Measurements from ENCODE around the gene PCSK9.
"Not testable (repeated sequence)": the region's sequence is repeated elsewhere in the genome, so short reads cannot be mapped to it uniquely, and the experiment has no call there.

The PCSK9 gene

GRCh38 chr1:55015123-55015522, 24.2 kb upstream of the PCSK9 start:
- ChIA-PET POLR2A (no interaction called here), CTCF (interaction anchor here (2.0 to 17.8 kb wide), 2 partner anchors 8 to 69 kb away, joined by 17 to 656 read pairs; no protein-coding TSS in a partner anchor)
- H3K4me3 ChIP-seq (ENCODE audit: low read depth, low read length) = no peak overlapping the region
- TF ChIP-seq CTCF (IDR thresholded peaks at IDR 0.05; ENCODE audit: insufficient read depth, low read length, missing control alignments) = no peak
- DNase-seq (ENCODE audit: low read depth, low spot score) = no peak

- ChIA-PET POLR2A (no interaction called here), CTCF (interaction anchor here (0.8 to 17.8 kb wide), 7 partner anchors 9 to 69 kb away, joined by 3 to 656 read pairs (median 4); no protein-coding TSS in a partner anchor)
- H3K4me3 ChIP-seq (ENCODE audit: low read depth, low read length) = no peak overlapping the region
- no peak for TF ChIP-seq CTCF (IDR thresholded peaks at IDR 0.05; ENCODE audit: insufficient read depth, low read length, missing control alignments)
- no peak for DNase-seq (ENCODE audit: low read depth, low spot score)
These were observed 23.4 kb upstream of the PCSK9 start for GRCh38 chr1:55015731-55016620.

GRCh38 chr1:55018395-55018794, 21.0 kb upstream of the PCSK9 start:
- no peak for TF ChIP-seq CTCF (IDR thresholded peaks at IDR 0.05; ENCODE audit: insufficient read depth, low read length, missing control alignments)
- H3K4me3 ChIP-seq (ENCODE audit: low read depth, low read length) = no peak overlapping the region
- CTCF ChIA-PET = interaction anchor here (2.0 to 17.8 kb wide), 3 partner anchors 12 to 72 kb away, joined by 8 to 656 read pairs (median 59); no protein-coding TSS in a partner anchor
- POLR2A ChIA-PET = no interaction called here
- DNase-seq (ENCODE audit: low read depth, low spot score) = no peak

- ChIA-PET CTCF (interaction anchor here (0.5 to 17.8 kb wide), 43 partner anchors 8 to 533 kb away, joined by 3 to 656 read pairs (median 5); partner anchors contain the start of gene BSND), POLR2A (interaction anchor here (0.5 kb wide), 1 partner anchor 26 kb away, joined by 3 read pairs; no protein-coding TSS in a partner anchor)
- TF ChIP-seq CTCF (IDR thresholded peaks at IDR 0.05; ENCODE audit: insufficient read depth, low read length, missing control alignments) = peak; percentile 95
- no peak overlapping the region for H3K4me3 ChIP-seq (ENCODE audit: low read depth, low read length)
- peak; percentile 40 for DNase-seq (ENCODE audit: low read depth, low spot score)
These were observed 17.3 kb upstream of the PCSK9 start for GRCh38 chr1:55021942-55022546.

GRCh38 chr1:55024163-55024562, 15.2 kb upstream of the PCSK9 start:
- CTCF ChIA-PET; DNase-seq (ENCODE audit: low read depth, low spot score); H3K4me3 ChIP-seq (ENCODE audit: low read depth, low read length); POLR2A ChIA-PET: not testable (repeated sequence)

- CTCF ChIA-PET; H3K4me3 ChIP-seq (ENCODE audit: low read depth, low read length); DNase-seq (ENCODE audit: low read depth, low spot score); POLR2A ChIA-PET: not testable (repeated sequence)
These were observed 12.7 kb upstream of the PCSK9 start for GRCh38 chr1:55026682-55027081.

- H3K4me3 ChIP-seq (ENCODE audit: low read depth, low read length); POLR2A ChIA-PET; DNase-seq (ENCODE audit: low read depth, low spot score): not testable (repeated sequence)
- CTCF ChIA-PET = interaction anchor here (1.5 to 5.8 kb wide), 2 partner anchors 9 to 85 kb away, joined by 6 to 29 read pairs; no protein-coding TSS in a partner anchor
These were observed 8.2 kb upstream of the PCSK9 start for GRCh38 chr1:55031098-55031497.

All from AG04449 (cell line).